AG04449 (cell line): ENCODE data around the gene HMGB4.

Experiments used
- CTCF ChIA-PET: fragments of 350-600 bp; formaldehyde crosslinking; extraction: SDS; loops from one replicate; lab custom pipeline; 2021; ENCODE audit warnings: antibody characterized with exemption; lab: Yijun Ruan, JAX
- POLR2A ChIA-PET: fragments of 400-600, 350-600 bp; formaldehyde crosslinking; extraction: SDS; loops from one replicate; lab custom pipeline; 2020; ENCODE audit warnings: antibody characterized with exemption, inconsistent platforms; lab: Yijun Ruan, JAX
- DNase-seq: peaks from one replicate; pipeline ENCODE4 v3.0.0-alpha.2; 2010; ENCODE audit warnings: low read depth, low spot score
- H3K4me3 ChIP-seq: 2 replicates; pipeline ENCODE4 v1.5.1; 2011; ENCODE audit warnings: low read depth, mild to moderate bottlenecking, control low read depth, low read length
- CTCF ChIP-seq: IDR thresholded peaks from one replicate; pipeline ENCODE4 v1.5.1; 2011; ENCODE audit warnings: mild to moderate bottlenecking, moderate library complexity, low read length, control low read depth, inconsistent platforms; ENCODE audit not compliant: insufficient read depth; ENCODE audit errors: missing control alignments

HMGB4 gene

GRCh38 chr1:33899746-33900145 is 35.9 kb downstream of the HMGB4 start:
- ChIA-PET CTCF (interaction anchor here (0.7 kb wide), 1 partner anchor 264 kb away, joined by 3 read pairs; no protein-coding TSS in a partner anchor), POLR2A (no interaction called here)
- DNase-seq, result no peak
- TF ChIP-seq CTCF, result no peak
- no peak overlapping the region for H3K4me3 ChIP-seq

- ChIA-PET POLR2A (interaction anchor here (0.6 to 1.3 kb wide), 2 partner anchors 9 to 83 kb away, joined by 3 to 4 read pairs; no protein-coding TSS in a partner anchor), CTCF (no interaction called here)
- no peak for TF ChIP-seq CTCF
- H3K4me3 ChIP-seq, result no peak overlapping the region
- no peak for DNase-seq
Measured at GRCh38 chr1:33902486-33903209, 38.8 kb downstream of the HMGB4 start.

- H3K4me3 ChIP-seq, result no peak overlapping the region
- no peak for TF ChIP-seq CTCF
- POLR2A ChIA-PET, result interaction anchor here (0.6 to 1.3 kb wide), 2 partner anchors 10 to 82 kb away, joined by 3 to 4 read pairs; no protein-coding TSS in a partner anchor
- no peak for DNase-seq
- CTCF ChIA-PET, result no interaction called here
Measured at GRCh38 chr1:33903210-33903589, 39.3 kb downstream of the HMGB4 start.

- ChIA-PET POLR2A (no interaction called here), CTCF (interaction anchor here (1.2 kb wide), 1 partner anchor 11 kb away, joined by 6 read pairs; no protein-coding TSS in a partner anchor)
- no peak for DNase-seq
- TF ChIP-seq CTCF, result no peak
- no peak overlapping the region for H3K4me3 ChIP-seq
Measured at GRCh38 chr1:33905241-33905640, 41.4 kb downstream of the HMGB4 start.

GRCh38 chr1:33906156-33906555 is 42.3 kb downstream of the HMGB4 start:
- no peak for DNase-seq
- POLR2A ChIA-PET, result no interaction called here
- no peak overlapping the region for H3K4me3 ChIP-seq
- no peak for TF ChIP-seq CTCF
- CTCF ChIA-PET, result interaction anchor here (1.2 kb wide), 1 partner anchor 10 kb away, joined by 6 read pairs; no protein-coding TSS in a partner anchor

- no peak for DNase-seq
- no peak overlapping the region for H3K4me3 ChIP-seq
- ChIA-PET CTCF (no interaction called here), POLR2A (no interaction called here)
- no peak for TF ChIP-seq CTCF
Measured at GRCh38 chr1:33908324-33908956, 44.6 kb downstream of the HMGB4 start.
